NCI-H1694 treated with DMSO at 0.1 percent for 48 hours (cell line): ENCODE data around the gene NCOA7.
"Not testable (repeated sequence)": the region's sequence is repeated elsewhere in the genome, so short reads cannot be mapped to it uniquely, and the experiment has no call there.

ENCODE experiments used
- DNase-seq: peaks from one replicate; lab custom pipeline; 2025; lab: John Stamatoyannopoulos, UW

NCOA7 gene

GRCh38 chr6:125947615-125948014 is 156.9 kb downstream of the NCOA7 start:
- DNase-seq = no peak

DNA sequence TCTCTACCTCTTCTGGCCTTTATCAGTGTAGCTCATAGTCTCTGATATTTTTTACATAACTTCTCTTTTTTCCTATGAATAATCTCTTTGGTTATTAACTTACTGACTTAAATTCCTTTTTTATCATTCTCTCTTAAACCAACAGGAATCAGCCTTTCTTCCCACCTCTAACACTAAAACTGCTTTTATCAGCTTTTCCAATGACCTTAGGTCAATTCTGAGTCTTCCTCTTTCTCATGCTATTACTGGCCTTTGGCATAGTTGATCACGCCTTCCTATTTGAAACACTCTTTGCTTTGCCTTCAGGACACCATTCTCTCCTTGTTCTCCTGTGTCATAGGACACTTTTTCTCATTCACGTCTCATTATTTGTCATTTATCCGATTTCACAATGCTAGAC is 157.7 kb downstream of the NCOA7 start:
- DNase-seq = no peak

- DNase-seq = no peak
These were observed 158.3 kb downstream of the NCOA7 start for GRCh38 chr6:125949069-125949468.

DNA sequence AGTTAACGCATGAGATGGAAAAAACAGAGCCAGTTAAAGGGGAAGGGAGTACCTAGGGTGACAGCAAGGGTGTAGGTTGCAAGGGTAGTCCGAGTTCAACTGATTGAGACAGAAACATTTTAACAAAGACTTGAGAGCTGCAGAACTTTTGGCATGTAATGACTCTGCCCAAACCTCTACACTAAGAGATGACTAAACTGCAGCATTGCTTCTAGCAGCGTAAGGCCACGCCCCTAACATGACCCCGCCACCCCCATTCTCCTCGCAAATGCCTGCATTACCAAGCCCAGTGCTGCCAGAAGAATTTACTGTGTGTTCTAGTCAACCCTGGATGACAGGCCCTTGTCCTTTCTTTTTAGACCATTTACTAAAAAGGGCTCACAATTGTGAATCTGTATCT is 159.5 kb downstream of the NCOA7 start:
- no peak for DNase-seq

DNA sequence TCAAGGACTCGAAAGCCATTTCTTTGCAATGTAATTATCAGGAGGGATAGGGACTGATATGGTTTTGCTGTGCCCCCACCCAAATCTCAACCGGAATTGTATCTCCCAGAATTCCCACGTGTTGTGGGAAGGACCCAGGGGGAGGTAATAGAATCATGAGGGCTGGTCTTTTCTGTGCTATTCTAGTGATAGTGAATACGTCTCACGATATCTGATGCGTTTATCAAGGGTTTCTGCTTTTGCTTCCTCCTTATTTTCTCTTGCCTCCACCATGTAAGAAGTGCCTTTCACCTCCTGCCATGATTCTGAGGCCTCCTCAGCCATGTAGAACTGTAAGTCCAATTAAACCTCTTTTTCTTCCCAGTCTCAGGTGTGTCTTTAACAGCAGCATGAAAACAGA is 160.0 kb downstream of the NCOA7 start:
- DNase-seq = not testable (repeated sequence)

GRCh38 chr6:125951323-125951722 is 160.6 kb downstream of the NCOA7 start:
- DNase-seq = no peak

- DNase-seq = no peak
These were observed 162.2 kb downstream of the NCOA7 start for GRCh38 chr6:125952764-125953501.

- no peak for DNase-seq
These were observed 162.7 kb downstream of the NCOA7 start for GRCh38 chr6:125953502-125953875.

DNA sequence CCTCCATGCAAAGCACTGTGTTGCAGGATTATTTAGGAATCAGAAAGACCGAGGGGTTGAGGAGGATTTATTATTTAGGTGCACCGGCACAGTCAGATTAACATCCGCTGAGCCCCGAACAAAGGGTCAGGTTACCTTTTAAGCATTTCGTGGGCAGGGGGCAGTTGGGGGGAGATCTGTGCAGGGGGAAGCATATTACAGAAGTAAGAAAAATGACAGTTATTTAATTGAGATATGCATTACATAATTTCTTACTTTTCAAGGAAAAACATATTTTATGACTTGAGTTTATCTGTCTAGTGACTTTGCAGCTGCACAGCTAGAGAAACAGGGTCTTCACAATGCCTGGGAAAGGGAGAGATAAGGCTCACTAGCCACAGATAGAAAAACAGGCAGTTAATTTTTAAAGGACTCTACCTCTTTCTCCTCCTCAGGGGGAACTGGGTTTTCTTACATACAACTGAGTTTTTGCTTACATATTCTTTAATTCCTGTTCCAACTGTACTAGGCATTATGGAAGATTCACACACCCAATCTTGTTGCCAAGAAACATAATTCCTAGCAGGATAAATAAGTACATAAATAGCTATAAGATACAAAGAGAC is 164.1 kb downstream of the NCOA7 start:
- DNase-seq = no peak

- no peak for DNase-seq
These were observed 165.2 kb downstream of the NCOA7 start for GRCh38 chr6:125955973-125956372.

DNA sequence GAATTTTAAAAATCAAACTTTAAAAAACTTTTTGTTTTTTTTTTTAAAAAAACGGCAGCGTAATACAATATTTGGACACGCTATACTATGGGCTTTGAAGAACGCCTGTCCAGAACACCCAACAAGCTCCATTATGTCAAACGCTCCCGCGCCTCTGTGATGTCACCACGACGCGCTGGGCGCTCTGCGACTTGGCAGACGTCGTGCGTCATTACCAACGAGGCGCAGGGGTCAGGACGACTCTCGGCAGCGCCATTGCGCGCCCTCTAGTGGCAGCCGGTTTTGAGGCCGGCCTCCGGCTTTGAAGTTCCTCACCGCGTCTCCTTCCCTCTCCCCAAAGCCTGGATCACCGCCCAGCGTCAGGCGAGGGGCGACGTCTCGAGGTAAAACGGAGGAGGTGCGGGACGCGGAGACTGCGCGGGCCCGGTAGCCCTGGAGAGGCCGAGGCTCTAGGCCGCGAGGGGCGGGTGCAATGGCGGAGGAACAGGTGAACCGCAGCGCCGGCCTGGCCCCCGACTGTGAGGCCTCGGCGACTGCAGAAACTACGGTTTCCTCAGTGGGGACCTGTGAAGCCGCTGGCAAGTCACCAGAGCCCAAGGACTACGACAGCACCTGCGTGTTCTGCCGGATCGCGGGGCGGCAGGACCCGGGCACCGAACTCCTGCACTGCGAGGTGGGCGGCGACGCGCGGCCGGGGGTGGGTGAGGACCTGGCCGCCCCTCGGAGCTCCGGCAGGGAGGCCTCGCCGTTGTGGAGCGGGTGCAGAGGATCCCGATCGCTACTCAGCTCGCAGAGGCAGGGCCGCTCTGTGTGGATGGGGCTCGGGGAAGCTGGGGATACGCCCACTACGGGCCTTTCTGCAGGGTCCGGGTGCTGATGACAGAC is 166.0 kb downstream of the NCOA7 start, which contains the start of gene HINT3:
Gene HINT3, plus strand, starts transcription at position 265 of the 885 bp plus-strand sequence. Its CDS starts 208 bp downstream, at position 473.
- peak; percentile 91 for DNase-seq

GRCh38 chr6:125957391-125957693 is 166.6 kb downstream of the NCOA7 start:
- no peak for DNase-seq

- no peak for DNase-seq
These were observed 167.1 kb downstream of the NCOA7 start for GRCh38 chr6:125957845-125958244.

- no peak for DNase-seq
These were observed 168.3 kb downstream of the NCOA7 start for GRCh38 chr6:125959041-125959440.

GRCh38 chr6:125961117-125961516 is 170.4 kb downstream of the NCOA7 start:
- DNase-seq = no peak

DNA sequence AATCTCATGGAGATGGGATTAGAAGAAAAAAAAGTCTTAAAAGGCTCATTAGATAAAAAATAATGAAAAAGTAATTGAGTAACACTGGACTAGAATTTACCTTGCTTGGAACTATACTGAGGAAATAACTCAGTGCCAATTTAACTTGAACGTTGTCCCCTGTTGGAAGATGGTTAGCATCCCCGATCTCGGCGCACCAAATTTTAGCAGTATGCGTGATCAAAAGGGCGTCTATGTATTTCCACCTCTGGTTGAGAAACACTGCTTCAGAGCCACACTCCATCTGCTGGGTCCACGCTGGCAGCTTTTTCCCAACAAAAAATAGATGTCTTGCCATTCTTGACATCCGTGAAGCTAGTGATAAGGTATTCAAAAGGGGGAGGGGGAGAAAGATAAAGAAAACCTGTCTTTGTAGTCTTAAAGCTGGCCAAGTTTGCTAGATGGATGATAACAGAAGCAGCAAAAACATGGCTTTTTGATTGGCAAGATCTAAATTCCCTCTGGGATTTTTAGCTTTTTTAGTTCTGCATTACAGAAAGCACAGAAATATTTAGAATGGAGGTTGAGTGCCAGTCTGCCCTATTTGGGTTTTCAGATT is 172.2 kb downstream of the NCOA7 start:
- no peak for DNase-seq

DNA sequence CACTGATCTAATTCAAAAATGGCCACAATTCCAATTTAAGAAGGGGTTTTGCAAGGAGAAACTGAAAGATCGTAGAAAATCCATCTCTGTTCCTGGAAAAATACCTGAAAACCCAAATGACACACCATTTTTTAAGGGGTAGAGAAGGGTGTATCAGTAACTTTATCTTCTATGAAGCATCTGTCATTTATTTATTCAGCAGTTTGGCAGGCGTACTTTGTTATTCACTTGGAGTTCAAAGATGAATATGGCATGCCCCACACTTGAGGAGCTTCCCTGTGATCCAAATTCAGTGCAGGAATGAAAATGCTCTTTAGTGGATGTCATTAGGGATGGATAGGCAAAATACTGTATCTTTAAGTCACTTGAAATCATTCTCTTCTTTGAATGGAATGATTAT is 173.1 kb downstream of the NCOA7 start:
- no peak for DNase-seq

DNA sequence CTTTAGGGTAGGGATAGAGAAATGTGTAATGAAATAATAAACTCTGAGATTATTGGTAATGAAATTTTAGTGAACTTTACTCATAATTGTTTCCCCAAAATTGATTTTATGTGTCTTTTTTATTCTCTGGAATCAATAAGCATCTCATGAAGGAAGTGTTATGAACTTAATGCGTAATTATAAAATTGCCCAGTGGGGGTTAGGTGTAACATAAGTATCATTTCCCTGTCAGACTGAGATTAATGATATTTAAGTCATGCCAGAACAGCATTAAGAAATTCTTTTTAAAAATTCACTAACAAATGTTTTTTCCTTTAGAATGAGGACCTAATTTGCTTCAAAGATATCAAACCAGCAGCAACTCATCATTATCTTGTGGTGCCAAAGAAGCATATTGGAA is 175.8 kb downstream of the NCOA7 start:
- DNase-seq = no peak

DNA sequence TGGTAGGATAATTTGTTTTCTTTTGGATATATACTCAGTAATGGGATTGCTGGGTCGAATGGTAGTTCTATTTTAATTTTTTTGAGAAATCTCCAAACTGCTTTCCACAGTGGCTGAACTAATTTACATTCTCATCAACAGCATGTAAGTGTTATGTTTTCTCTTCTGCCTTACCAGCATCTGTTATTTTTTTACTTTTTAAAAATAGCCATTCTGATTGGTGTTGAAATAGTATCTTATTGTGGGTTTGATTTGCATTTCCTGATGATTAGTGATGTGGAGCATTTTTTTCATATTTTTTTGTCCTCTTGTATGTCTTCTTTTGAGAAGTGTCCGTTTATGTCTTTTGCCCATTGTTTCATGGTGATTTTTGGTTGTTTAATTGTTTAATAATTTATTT is 177.7 kb downstream of the NCOA7 start:
- DNase-seq = no peak

DNA sequence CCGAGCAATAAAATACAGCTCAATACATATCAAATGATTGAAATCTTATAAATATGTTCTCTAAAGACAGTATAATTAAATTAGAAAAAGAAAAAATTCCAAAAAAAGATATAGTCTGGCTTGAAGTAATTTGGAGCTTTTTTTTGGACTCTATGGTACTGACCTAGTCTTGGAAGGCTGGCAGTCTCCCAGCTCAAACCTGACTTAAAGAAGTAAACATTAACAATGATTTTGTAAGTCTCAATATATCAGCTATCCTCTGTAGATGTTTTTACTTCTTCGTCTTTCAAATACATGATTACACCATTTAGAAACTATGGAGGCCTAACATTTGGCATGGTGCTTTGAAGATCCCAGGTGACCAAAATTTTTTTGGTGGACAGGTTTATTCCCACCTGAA is 180.0 kb downstream of the NCOA7 start:
- DNase-seq = no peak

DNA sequence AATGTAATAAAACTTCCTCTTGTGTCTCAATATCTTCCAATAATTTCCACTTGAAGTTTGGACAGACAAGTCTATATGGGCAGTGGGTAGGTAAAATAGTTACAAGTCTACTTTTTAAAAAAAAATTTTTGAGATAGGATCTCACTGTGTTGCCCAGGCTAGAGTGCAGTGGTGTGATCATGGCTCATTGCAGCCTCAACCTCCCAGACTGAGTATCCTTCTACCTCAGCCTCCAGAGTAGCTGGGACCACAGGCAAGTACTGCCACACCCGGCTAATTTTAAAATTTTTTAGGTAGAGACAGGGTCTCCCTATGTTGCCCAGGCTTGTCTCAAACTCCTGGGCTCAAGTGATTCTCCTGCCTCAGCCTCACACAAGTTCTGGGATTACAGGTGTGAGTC is 181.7 kb downstream of the NCOA7 start:
- DNase-seq = not testable (repeated sequence)

DNA sequence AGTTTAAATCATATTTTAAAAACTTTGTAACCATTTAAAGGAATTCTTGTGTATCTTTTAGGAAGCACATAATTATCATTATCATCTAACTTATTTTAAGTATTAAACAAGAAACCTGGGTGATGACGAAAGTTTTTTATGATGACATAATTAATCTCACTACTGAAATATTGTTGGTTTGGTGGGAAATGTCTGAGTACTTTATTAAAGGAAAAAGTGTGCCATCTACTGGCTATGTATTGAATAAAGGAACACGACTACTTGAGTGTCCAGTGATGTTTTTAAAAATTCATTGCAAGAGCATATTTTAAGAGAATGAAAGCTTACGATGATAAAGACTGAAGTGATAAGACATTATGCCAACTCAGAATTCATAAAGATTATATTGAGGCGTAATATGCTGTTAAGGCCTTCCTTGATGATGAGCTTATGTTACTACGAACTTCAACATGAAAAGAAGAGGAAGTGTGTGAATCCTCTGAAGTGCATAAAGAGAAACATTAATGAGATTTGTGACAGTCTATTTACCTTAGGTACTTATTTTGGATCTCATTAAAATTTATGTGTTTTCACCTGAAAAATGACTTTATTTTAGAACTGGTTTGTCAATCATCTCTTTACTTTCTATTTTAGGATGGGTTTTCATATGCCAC is 183.6 kb downstream of the NCOA7 start:
- peak; percentile 58 for DNase-seq
